IMR-90 (cell line): ENCODE measurements around the gene RNF111. TPM values are rescaled to one million over a fixed set of nuclear protein-coding genes. Genes with fewer than 3 reads are reported as not detected.
A peak's percentile ranks its signal among the peaks of the same experiment; 100 is the strongest.

Source experiments
- ATAC-seq: fragments of 200-7000 bp; cut with Tn5 transposase; 2 replicates; pipeline ENCODE4 v1.9.1; 2020; ENCODE audit warnings: low read depth, mild to moderate bottlenecking, moderate library complexity
- BruUV-seq: library from RNA; stranded (reverse); fragments of 400-500 nt; replicated peaks from 2 replicates; lab custom pipeline; 2021; lab: Mats Ljungman, UMichigan
- CTCF ChIA-PET: fragments of 300-600 bp; formaldehyde crosslinking; extraction: SDS; loops from one replicate; lab custom pipeline; 2021; ENCODE audit warnings: antibody characterized with exemption; lab: Yijun Ruan, JAX
- POLR2A ChIA-PET: fragments of 300-600 bp; sonication (Branson Sonifier 250); formaldehyde crosslinking; loops from one replicate; lab custom pipeline; 2022; ENCODE audit warnings: antibody characterized with exemption; ENCODE audit not compliant: unreplicated experiment; lab: Charles Lee
- DNase-seq: peaks from one replicate; pipeline ENCODE4 v3.0.0; 2013
- H2AFZ ChIP-seq: replicated peaks from 2 replicates; pipeline ENCODE3; 2013; ENCODE audit warnings: low read length, mild to moderate bottlenecking; ENCODE audit not compliant: poor library complexity
- H2AK5ac ChIP-seq: 2 replicates; pipeline ENCODE4 v1.6.1; 2013; ENCODE audit warnings: low read depth, low read length, inconsistent platforms
- H2AK9ac ChIP-seq: replicated peaks from 2 replicates; pipeline ENCODE3; 2013; ENCODE audit warnings: mild to moderate bottlenecking, low read depth, low read length, moderate library complexity; ENCODE audit not compliant: poor library complexity
- H2BK120ac ChIP-seq: 2 replicates; pipeline ENCODE4 v1.6.1; 2013; ENCODE audit warnings: low read depth, low read length, inconsistent platforms
- H2BK15ac ChIP-seq: 3 replicates; pipeline ENCODE4 v1.6.1; 2013; ENCODE audit warnings: low read depth, low read length, inconsistent platforms
- H2BK20ac ChIP-seq: 2 replicates; pipeline ENCODE4 v1.6.1; 2013; ENCODE audit warnings: low read depth, mild to moderate bottlenecking, inconsistent platforms, low read length, moderate library complexity
- H2BK5ac ChIP-seq: 2 replicates; pipeline ENCODE4 v1.6.1; 2013; ENCODE audit warnings: mild to moderate bottlenecking, low read depth, low read length, inconsistent platforms; ENCODE audit not compliant: poor library complexity, severe bottlenecking
- H3K14ac ChIP-seq: replicated peaks from 2 replicates; pipeline ENCODE4 v1.6.1; 2013; ENCODE audit warnings: low read depth, low read length, inconsistent platforms
- H3K18ac ChIP-seq: 2 replicates; pipeline ENCODE4 v1.6.1; 2013; ENCODE audit warnings: low read depth, low read length, control low read depth
- H3K23ac ChIP-seq: 2 replicates; pipeline ENCODE4 v1.6.1; 2013; ENCODE audit warnings: low read depth, low read length, inconsistent platforms
- H3K27ac ChIP-seq: 2 replicates; pipeline ENCODE4 v1.5.1; 2013; ENCODE audit warnings: mild to moderate bottlenecking, control low read depth, low read length; ENCODE audit not compliant: insufficient read depth
- H3K27me3 ChIP-seq: 2 replicates; pipeline ENCODE4 v1.6.1; 2013; ENCODE audit warnings: low read length; ENCODE audit not compliant: control insufficient read depth, insufficient read depth
- H3K36me3 ChIP-seq: 2 replicates; pipeline ENCODE4 v1.6.1; 2013; ENCODE audit warnings: low read length, mixed read lengths; ENCODE audit not compliant: control insufficient read depth, insufficient read depth
- H3K4ac ChIP-seq: 2 replicates; pipeline ENCODE4 v1.6.1; 2013; ENCODE audit warnings: low read depth, low read length, inconsistent platforms
- H3K4me1 ChIP-seq: 2 replicates; pipeline ENCODE4 v1.6.1; 2013; ENCODE audit warnings: low read length, mixed read lengths; ENCODE audit not compliant: control insufficient read depth, insufficient read depth
- H3K4me2 ChIP-seq: 2 replicates; pipeline ENCODE4 v1.6.1; 2013; ENCODE audit warnings: low read depth, mild to moderate bottlenecking, control low read depth, low read length, moderate library complexity
- H3K4me3 ChIP-seq: 2 replicates; pipeline ENCODE4 v1.5.1; 2013; ENCODE audit warnings: low read depth, mild to moderate bottlenecking, control low read depth, low read length, moderate library complexity; ENCODE audit not compliant: insufficient read depth
- H3K56ac ChIP-seq: 2 replicates; pipeline ENCODE4 v1.6.1; 2013; ENCODE audit warnings: low read length, inconsistent platforms; ENCODE audit not compliant: insufficient read depth; ENCODE audit errors: extremely low read depth
- H3K79me1 ChIP-seq, 2 experiments: 2 replicates each; pipeline ENCODE4 v1.6.1; 2013; ENCODE audit warnings: low read length in 2 of 2, inconsistent platforms in 1 of 2, low read depth in 1 of 2
- H3K9ac ChIP-seq: 2 replicates; pipeline ENCODE4 v1.6.1; 2013; ENCODE audit warnings: low read depth, low read length, control low read depth
- H3K9me1 ChIP-seq: 2 replicates; pipeline ENCODE4 v1.6.1; 2013; ENCODE audit warnings: low read length, inconsistent platforms; ENCODE audit not compliant: insufficient read depth
- H3K9me3 ChIP-seq: 2 replicates; pipeline ENCODE4 v1.6.1; 2013; ENCODE audit warnings: low read length; ENCODE audit not compliant: control insufficient read depth, insufficient read depth
- H4K20me1 ChIP-seq: 2 replicates; pipeline ENCODE4 v1.6.1; 2013; ENCODE audit warnings: low read length, inconsistent platforms; ENCODE audit not compliant: insufficient read depth
- H4K5ac ChIP-seq: 2 replicates; pipeline ENCODE4 v1.6.1; 2013; ENCODE audit warnings: mild to moderate bottlenecking, low read depth, low read length, control low read depth
- H4K8ac ChIP-seq, 2 experiments: 2 replicates each; pipeline ENCODE4 v1.6.1; 2013; ENCODE audit warnings: low read depth in 2 of 2, low read length in 2 of 2, control low read depth in 1 of 2, inconsistent platforms in 1 of 2
- H4K91ac ChIP-seq: 2 replicates; pipeline ENCODE4 v1.6.1; 2013; ENCODE audit warnings: low read depth, low read length, inconsistent platforms; ENCODE audit not compliant: insufficient read depth
- BHLHE40 ChIP-seq: fragments of 150-350 bp; IDR thresholded peaks from 2 replicates; pipeline ENCODE4 v1.6.1; 2016; ENCODE audit warnings: mild to moderate bottlenecking, low read depth, low read length
- CEBPB ChIP-seq: IDR thresholded peaks from 2 replicates; pipeline ENCODE4 v1.6.1; 2012; ENCODE audit warnings: low read depth, low read length, improper control_type of control experiment
- CHD1 ChIP-seq: IDR thresholded peaks from 2 replicates; pipeline ENCODE4 v1.6.1; 2012; ENCODE audit warnings: low read depth, low read length, improper control_type of control experiment
- FOS ChIP-seq: fragments of 150-350 bp; IDR thresholded peaks from 2 replicates; pipeline ENCODE4 v1.6.1; 2016; ENCODE audit warnings: low read depth, low read length
- MAFK ChIP-seq: IDR thresholded peaks from 2 replicates; pipeline ENCODE4 v1.6.1; 2012; ENCODE audit warnings: low read depth, low read length, improper control_type of control experiment
- MAZ ChIP-seq: IDR thresholded peaks from 2 replicates; pipeline ENCODE4 v1.6.1; 2012; ENCODE audit warnings: low read depth, mild to moderate bottlenecking, low read length, improper control_type of control experiment, moderate library complexity, borderline replicate concordance
- MXI1 ChIP-seq: IDR thresholded peaks from 2 replicates; pipeline ENCODE4 v1.6.1; 2012; ENCODE audit warnings: low read depth, mild to moderate bottlenecking, low read length, moderate library complexity, borderline replicate concordance
- NFE2L2 ChIP-seq: fragments of 150-350 bp; IDR thresholded peaks from 2 replicates; pipeline ENCODE4 v1.6.1; 2016; ENCODE audit warnings: low read depth, mild to moderate bottlenecking, low read length
- POLR2A ChIP-seq: IDR thresholded peaks from 2 replicates; pipeline ENCODE4 v1.6.1; 2012; ENCODE audit warnings: mild to moderate bottlenecking, low read depth, low read length
- RAD21 ChIP-seq: IDR thresholded peaks from 2 replicates; pipeline ENCODE4 v1.6.1; 2012; ENCODE audit warnings: low read length, improper control_type of control experiment
- RCOR1 ChIP-seq: IDR thresholded peaks from 2 replicates; pipeline ENCODE4 v1.6.1; 2012; ENCODE audit warnings: mild to moderate bottlenecking, low read length, improper control_type of control experiment; ENCODE audit not compliant: insufficient replicate concordance
- RFX5 ChIP-seq: IDR thresholded peaks from 2 replicates; pipeline ENCODE4 v1.8.0; 2012; ENCODE audit warnings: low read depth, mild to moderate bottlenecking, low read length, moderate library complexity
- SMC3 ChIP-seq: fragments of 150-350 bp; IDR thresholded peaks from 2 replicates; pipeline ENCODE4 v1.6.1; 2016; ENCODE audit warnings: low read depth, mild to moderate bottlenecking, antibody characterized with exemption, low read length, moderate library complexity
- whole genome bisulfite sequencing, 2 experiments: methylation state at CpG; one replicate each; pipeline versions ENCODE4 v1.1.5 to v1.1.7; 2013; ENCODE audit warnings: missing lambda C conversion rate in 2 of 2; ENCODE audit not compliant: insufficient read length in 1 of 2; ENCODE audit errors: extremely low coverage in 2 of 2; 5-methylcytosine and 5-hydroxymethylcytosine counted together
- dilution Hi-C: fragments of 300-500 bp; cut with HindIII; formaldehyde crosslinking; loops from one replicate; pipeline ENCODE4 v1.14.3; 2018; ENCODE audit warnings: low sequenced_read_pairs; ENCODE audit not compliant: unreplicated experiment
- in situ Hi-C: fragments of 300-500 bp; cut with MboI; formaldehyde crosslinking; loops from 3 replicates; pipeline ENCODE4 v1.14.3; 2019; ENCODE audit warnings: low sequenced_read_pairs, inconsistent platforms, mixed read lengths
- intact Hi-C: fragments of 100-400 bp; cut with micrococcal nuclease; formaldehyde crosslinking; loops from 2 replicates; pipeline ENCODE4 v1.10.0; 2022
- polyA plus RNA-seq, 3 experiments: library from polyadenylated mRNA; depleted of rRNA; stranded (reverse); fragments of >200 nt; gene quantifications; 2 replicates each; pipeline ENCODE4 v1.2.3, GENCODE V29; 2012; ENCODE audit warnings: low replicate concordance in 1 of 3
- total RNA-seq: library from RNA; depleted of rRNA; stranded (reverse); fragments of >200 nt; gene quantifications from 2 replicates; pipeline ENCODE4 v1.2.3, GENCODE V29; 2012
- TF ChIP-seq, protein P1 (sequence below): fragments of 150-350 bp; IDR thresholded peaks from 2 replicates; pipeline ENCODE4 v1.6.1; 2016; ENCODE audit warnings: low read depth, mild to moderate bottlenecking, low read length, moderate library complexity, borderline replicate concordance
- TF ChIP-seq, protein P2 (sequence below): conservative IDR thresholded peaks from 2 replicates; pipeline ENCODE4 v1.5.1; 2012; ENCODE audit warnings: mild to moderate bottlenecking, low read depth, low read length, improper control_type of control experiment
- TF ChIP-seq, protein P3 (sequence below): fragments of 150-350 bp; IDR thresholded peaks from 2 replicates; pipeline ENCODE4 v1.6.1; 2017; ENCODE audit warnings: mild to moderate bottlenecking, antibody characterized with exemption, low read length, low read depth

RNF111 gene
- total and polyA plus RNA-seq, 2 of the 4 experiments (the other 2 are of a cell fraction) = 13.5 to 20.1 TPM

DNA sequence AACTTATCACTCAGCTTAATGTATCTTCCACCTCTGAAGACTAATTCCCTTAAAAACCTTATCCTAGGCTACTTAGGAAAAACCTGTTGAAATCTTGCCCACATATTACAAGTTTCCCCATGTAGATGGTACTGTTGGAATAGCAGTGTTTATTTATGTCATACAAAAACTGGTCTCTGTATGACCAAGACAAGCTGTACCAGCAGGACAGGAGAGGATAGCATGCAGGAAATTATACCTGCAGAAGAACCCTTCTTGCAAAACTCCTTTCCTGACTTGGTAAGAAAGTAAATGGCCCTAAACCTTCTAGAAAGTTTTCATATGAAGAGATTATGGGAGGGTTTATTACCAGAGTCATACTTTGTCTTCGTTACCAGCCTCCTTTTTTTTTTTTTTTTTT, 25.3 kb upstream of the RNF111 start:
- Histone ChIP-seq H3K4me2 (no peak overlapping the region), H3K14ac (no peak overlapping the region), H2BK120ac (no peak overlapping the region), H3K27me3 (no peaks in the 10 kb centered on the region), H4K8ac (no peak overlapping the region), H2BK20ac (0 out of 2 replicates have a peak overlapping the region, but pooled peaks have one; percentile 34), H2BK15ac (no peak overlapping the region), H2BK5ac (no peak overlapping the region), H3K4ac (no peak overlapping the region), H3K9me3 (no peaks in the 10 kb centered on the region), H3K4me3 (no peak overlapping the region), H4K91ac (no peak overlapping the region), H3K9me1 (no peaks in the 10 kb centered on the region), H2AFZ (no peak overlapping the region), H3K79me1 (no peaks in the 10 kb centered on the region), H3K56ac (no peak overlapping the region), H3K23ac (no peak overlapping the region), H4K5ac (no peak overlapping the region), H3K9ac (no peak overlapping the region), H2AK5ac (no peak overlapping the region), H3K27ac (no peak overlapping the region), H4K20me1 (no peaks in the 10 kb centered on the region), H2AK9ac (no peak overlapping the region), H3K36me3 (no peaks in the 10 kb centered on the region), H3K4me1 (no peaks in the 10 kb centered on the region; the same call in 1 of the 2 replicates), H3K18ac (no peak overlapping the region)
- CTCF ChIA-PET = interaction anchor here (0.6 to 1.1 kb wide), 2 partner anchors 9 to 333 kb away, joined by 3 to 7 read pairs; no protein-coding TSS in a partner anchor
- TF ChIP-seq NFE2L2 = no peak
- TF ChIP-seq FOS = no peak
- no peak for TF ChIP-seq POLR2A
- no peak for TF ChIP-seq CHD1
- no peak for TF ChIP-seq RCOR1
- TF ChIP-seq RFX5 = no peak
- TF ChIP-seq MAZ = no peak
- TF ChIP-seq MXI1 = no peak
- TF ChIP-seq, protein P1, sequence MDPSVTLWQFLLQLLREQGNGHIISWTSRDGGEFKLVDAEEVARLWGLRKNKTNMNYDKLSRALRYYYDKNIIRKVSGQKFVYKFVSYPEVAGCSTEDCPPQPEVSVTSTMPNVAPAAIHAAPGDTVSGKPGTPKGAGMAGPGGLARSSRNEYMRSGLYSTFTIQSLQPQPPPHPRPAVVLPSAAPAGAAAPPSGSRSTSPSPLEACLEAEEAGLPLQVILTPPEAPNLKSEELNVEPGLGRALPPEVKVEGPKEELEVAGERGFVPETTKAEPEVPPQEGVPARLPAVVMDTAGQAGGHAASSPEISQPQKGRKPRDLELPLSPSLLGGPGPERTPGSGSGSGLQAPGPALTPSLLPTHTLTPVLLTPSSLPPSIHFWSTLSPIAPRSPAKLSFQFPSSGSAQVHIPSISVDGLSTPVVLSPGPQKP = no peak
- TF ChIP-seq BHLHE40 = no peak
- TF ChIP-seq, protein P2, sequence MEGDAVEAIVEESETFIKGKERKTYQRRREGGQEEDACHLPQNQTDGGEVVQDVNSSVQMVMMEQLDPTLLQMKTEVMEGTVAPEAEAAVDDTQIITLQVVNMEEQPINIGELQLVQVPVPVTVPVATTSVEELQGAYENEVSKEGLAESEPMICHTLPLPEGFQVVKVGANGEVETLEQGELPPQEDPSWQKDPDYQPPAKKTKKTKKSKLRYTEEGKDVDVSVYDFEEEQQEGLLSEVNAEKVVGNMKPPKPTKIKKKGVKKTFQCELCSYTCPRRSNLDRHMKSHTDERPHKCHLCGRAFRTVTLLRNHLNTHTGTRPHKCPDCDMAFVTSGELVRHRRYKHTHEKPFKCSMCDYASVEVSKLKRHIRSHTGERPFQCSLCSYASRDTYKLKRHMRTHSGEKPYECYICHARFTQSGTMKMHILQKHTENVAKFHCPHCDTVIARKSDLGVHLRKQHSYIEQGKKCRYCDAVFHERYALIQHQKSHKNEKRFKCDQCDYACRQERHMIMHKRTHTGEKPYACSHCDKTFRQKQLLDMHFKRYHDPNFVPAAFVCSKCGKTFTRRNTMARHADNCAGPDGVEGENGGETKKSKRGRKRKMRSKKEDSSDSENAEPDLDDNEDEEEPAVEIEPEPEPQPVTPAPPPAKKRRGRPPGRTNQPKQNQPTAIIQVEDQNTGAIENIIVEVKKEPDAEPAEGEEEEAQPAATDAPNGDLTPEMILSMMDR = no peak
- TF ChIP-seq SMC3 = no peak
- TF ChIP-seq, protein P3, sequence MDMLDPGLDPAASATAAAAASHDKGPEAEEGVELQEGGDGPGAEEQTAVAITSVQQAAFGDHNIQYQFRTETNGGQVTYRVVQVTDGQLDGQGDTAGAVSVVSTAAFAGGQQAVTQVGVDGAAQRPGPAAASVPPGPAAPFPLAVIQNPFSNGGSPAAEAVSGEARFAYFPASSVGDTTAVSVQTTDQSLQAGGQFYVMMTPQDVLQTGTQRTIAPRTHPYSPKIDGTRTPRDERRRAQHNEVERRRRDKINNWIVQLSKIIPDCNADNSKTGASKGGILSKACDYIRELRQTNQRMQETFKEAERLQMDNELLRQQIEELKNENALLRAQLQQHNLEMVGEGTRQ = no peak
- TF ChIP-seq MAFK = no peak
- no peak for TF ChIP-seq RAD21
- no peak for TF ChIP-seq CEBPB
- dilution Hi-C loops (no loop called here), in situ Hi-C loops (no loop called here), intact Hi-C loops (no loop called here)
- WGBS, 2 experiments = no CpG with 5 or more reads among the region's 1 CpG
- DNase-seq (no peak), ATAC-seq (no peak)
- no TSS peak for BruUV-seq
- POLR2A ChIA-PET = no interaction called here
